IPS-18c (cell line): ENCODE data around the gene SEMA6A.

Source experiments
- H3K4me3 ChIP-seq: 2 replicates; pipeline ENCODE4 v1.7.0; 2013; ENCODE audit warnings: low read depth, mild to moderate bottlenecking, low read length, moderate library complexity; ENCODE audit not compliant: insufficient read depth
- H3K9me3 ChIP-seq: one replicate; pipeline ENCODE4 v1.6.1; 2013; ENCODE audit warnings: mild to moderate bottlenecking, low read length, moderate library complexity; ENCODE audit not compliant: control insufficient read depth, insufficient read depth

The SEMA6A gene

GRCh38 chr5:116396476-116397099 lies 178.0 kb downstream of the SEMA6A start:
- no peak overlapping the region for H3K4me3 ChIP-seq
- no peaks in the 10 kb centered on the region for H3K9me3 ChIP-seq

- Histone ChIP-seq H3K9me3 (no peaks in the 10 kb centered on the region), H3K4me3 (no peak overlapping the region)
These were observed 178.9 kb downstream of the SEMA6A start for GRCh38 chr5:116395631-116396203.

- H3K4me3 ChIP-seq = no peak overlapping the region
- H3K9me3 ChIP-seq = no peaks in the 10 kb centered on the region
These were observed 179.4 kb downstream of the SEMA6A start for GRCh38 chr5:116395226-116395625.

DNA sequence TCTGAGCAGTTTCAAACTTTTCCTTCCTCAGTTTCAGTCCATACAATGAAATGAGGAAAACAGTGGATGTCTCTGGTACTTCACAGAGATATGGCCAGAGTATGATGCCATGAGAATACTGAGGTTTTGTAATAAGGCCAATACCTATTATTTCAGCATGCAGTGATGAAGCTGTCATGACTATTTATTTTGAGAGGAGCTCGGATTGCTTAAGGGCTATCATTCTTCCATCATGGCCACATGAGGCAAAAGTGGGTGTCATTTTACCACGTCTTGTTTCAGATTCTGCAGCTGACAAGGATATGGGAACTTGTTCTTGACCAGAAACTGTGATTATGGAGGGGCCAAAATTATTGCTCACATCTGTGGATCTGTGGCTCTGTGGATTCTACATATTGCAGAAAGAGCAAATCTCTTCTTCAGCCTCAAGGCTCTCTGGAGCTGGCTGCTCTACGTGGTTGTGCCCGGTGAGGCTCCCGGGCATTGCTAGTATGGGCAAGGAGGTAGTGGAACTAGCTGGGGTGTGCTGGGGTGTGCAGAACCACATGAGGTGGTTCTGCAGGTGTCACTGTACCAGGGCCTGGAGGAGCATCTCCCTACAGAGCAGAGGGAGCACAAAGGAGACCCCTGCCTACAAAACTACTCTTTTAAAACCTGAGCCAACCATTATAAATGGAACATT lies 180.3 kb downstream of the SEMA6A start:
- H3K4me3 ChIP-seq = no peak overlapping the region
- no peaks in the 10 kb centered on the region for H3K9me3 ChIP-seq
